HPDE6-E6E7 (cell line): ENCODE data around the gene ASAP2.

Experiments used
- DNase-seq: peaks from one replicate; pipeline ENCODE4 v3.0.0; 2011; ENCODE audit warnings: missing footprints; ENCODE audit errors: extremely low spot score

ASAP2 gene

DNA sequence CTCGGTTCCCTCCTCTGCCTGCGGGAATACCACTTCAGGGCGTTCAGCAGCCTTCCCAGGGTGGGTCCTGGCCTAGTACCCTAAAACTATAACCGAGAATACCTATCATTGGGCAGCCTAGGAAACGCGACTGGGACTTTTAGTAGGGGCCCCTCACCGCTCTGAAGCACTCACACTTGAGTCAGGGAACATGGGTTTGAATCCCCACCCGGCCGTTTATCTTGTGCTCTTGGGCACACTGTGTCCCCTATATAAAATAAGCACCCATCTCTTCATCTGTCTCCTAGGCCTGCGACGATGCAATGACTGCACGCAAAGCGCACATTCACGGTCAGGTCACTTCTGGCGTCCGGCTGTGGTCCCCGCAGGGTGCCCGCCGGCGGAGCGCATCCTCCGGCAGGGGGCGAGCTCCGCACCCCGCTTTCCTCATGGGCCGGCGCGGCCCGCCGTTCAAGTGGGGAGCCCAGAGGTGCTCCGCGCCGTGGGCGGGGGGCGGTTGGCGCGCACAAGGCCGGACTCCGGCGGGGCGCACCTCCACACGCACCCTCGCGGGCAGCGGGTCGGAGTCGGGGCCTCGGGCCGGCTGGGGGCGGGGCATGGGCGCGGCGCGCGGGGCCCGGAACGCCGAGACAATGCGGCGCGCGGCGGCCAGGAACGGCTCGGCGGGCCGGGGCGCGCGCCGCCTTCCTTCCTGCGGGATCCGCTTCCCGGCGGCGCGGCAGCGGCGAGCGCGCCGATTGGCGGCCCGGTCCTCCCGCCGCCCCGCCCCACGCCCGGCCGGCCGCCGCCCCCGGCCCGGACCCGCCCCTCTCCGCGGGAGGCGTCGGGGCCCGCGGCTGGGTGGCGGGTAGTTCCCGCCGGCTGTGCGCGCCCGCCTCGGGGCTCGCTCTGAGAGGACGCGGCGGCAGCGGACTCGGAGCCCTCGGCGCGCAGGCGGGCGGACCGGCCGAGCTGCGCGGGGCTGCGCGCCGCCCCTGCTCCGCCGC is at the start of gene ASAP2:
Gene ASAP2 (plus strand): TSS at position 850 of the 986 bp plus-strand sequence. CDS start 293 bp downstream, outside the sequence.
- peak; percentile 70 for DNase-seq

DNA sequence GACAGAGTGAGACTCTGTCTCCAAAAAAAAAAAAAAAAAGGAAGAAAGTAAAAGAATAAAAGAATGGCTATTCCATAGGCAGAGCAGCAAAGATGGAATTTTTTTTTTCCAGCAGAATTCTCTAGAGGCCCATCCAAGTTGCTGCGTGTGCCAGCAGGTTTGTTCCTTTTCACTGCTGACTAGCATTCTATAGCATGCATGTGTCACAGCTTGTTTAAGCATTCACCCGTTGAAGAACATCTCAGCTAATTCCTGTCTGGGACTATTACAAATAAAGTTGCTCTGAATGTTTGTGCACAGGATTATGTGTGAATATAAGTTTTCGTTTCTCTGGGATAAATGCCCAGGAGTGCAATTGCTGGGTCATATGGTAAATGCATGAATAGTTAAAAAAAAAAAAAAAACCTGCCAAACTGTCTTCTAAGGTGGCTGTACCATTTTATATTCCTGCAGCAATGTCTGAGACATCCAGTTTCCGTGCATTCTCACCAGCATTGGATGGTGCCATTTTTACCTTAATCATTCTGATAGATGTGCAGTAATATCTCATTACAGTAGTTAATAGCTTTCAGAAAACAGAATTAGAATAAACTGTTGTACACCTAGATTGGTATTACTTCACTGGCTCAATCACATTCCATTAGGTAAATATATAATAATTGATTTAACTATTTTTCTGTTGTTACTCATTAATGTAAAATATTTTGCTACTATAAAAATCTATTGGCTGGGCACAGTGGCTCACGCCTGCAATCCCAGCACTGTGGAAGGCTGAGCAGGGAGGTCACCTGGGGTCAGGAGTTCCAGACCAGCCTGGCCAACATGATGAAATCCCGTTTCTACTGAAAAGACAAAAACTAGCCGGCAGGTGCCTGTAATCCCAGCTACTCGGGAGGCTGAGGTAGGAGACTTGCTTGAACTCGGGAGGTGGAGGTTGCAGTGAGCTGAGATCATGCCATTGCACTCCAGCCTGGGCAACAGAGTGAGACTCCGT is 47.5 kb upstream of the ASAP2 start:
- DNase-seq: no peak

DNA sequence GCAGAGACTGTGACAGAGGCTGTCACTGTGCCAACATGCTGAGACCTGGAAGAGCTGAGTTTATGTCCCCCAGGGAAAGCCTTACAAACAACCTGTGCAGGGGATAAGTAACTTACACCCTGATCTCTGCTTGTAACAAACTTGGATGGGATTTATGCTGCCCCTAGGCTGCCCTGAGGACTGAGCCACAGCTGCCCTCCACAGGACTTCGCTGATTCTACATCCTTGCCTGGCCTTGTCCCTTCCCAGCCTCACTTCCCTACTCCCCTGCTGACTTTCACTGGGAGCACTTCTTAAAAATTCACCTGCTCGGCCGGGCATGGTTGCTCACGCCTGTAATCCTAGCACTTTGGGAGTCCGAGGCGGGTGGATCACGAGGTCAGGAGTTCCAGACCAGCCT is 45.9 kb upstream of the ASAP2 start:
- DNase-seq: no peak

GRCh38 chr2:9162841-9163240 is 43.8 kb upstream of the ASAP2 start:
- no peak for DNase-seq

GRCh38 chr2:9163306-9164111 is 43.1 kb upstream of the ASAP2 start:
- DNase-seq: no peak

GRCh38 chr2:9164112-9164608 is 42.5 kb upstream of the ASAP2 start:
- no peak for DNase-seq

DNA sequence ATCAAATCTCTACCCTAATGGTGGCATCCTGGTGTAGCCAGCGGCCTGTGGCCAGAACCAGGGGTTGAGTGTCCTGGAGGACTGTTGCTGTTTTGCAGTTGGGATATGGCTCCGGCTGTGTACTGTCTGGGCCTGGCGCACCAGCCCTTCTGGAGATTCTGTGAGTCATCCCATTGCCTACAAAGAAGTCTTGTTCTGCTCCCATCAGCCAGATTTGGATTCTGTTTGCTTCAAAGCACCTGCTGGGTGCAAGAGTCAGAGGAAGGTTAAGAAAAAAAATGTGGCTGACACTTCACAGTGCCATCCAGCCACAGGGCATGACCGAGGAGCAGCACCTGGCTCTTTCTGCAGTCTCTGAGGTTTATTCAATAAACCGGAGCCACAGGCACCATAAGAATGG is 41.0 kb upstream of the ASAP2 start:
- DNase-seq: no peak

DNA sequence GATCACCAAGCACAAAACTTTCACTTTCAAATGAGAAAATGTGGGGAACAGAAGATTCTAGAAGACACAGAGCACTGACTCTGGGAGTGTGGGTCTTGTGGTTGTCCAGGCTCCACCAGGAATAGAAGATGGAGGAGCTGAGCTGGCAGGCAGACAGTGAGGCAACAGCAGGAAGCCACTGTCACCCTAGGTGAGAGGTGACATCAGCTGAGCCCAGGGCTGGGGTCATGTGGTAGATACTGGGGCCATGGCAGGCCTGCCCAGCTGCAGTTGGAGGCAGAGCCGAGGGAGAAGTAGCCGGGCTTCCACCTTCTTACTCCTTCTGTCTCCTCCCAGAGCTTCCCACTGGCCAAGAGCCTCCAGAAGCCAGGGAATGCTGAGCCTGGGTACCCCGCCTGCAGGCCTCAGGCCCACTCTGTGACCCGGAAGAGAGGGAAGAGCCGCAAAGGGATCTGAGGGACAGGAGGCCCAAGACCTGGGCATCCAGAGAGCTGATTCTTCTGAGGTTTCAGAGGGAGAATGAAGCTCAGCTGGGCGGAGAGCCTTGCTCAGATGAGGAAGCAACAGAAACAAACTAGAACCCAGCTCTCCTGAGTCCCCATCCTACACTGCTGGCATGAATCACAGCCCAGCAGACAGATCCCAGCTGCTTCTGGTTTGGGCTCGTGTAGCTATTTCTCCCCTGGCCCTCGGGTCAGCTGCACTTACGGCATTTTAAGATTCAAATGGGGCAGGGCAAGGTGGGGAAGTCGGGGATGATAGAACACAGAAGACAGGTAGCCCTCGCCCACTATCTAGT is 39.8 kb upstream of the ASAP2 start:
- no peak for DNase-seq

GRCh38 chr2:9167718-9168657 is 38.6 kb upstream of the ASAP2 start:
- no peak for DNase-seq

- no peak for DNase-seq
Measured at GRCh38 chr2:9168821-9169221, 37.8 kb upstream of the ASAP2 start.

DNA sequence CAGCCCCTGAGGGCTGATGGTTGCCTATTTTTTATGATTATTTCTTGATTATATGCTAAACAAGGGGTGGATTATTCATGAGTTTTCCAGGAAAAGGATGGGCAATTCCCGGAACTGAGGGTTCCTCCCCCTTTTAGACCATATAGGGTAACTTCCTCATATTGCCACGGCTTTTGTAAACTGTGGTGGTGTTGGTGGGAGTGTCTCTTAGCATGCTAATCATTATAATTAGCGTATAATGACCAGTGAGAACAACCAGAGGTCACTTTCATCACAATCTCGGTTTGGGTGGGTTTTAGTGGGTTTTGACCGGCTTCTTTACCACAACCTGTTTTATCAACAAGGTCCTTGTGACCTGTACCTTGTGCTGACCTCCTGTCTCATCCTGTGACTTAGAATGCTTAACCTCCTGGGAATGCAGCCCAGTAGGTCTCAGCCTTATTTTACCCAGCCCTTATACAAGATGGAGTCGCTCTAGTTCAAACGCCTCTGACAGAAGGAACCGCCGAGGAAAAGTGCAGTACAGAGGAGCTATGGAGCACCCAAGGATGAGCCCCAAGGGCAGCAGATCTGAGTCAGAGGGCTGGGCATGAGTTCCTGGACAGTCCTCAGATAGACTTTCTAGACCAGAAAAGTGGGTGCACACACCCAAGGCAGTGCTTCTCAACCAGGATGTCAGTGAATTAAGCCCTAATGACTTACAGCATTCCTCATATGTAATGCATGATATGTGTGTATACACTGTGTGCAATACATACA is 37.1 kb upstream of the ASAP2 start:
- DNase-seq: no peak

- no peak for DNase-seq
Measured at GRCh38 chr2:9170458-9171130, 36.0 kb upstream of the ASAP2 start.

GRCh38 chr2:9174771-9175437 is 31.7 kb upstream of the ASAP2 start:
- DNase-seq: no peak

DNA sequence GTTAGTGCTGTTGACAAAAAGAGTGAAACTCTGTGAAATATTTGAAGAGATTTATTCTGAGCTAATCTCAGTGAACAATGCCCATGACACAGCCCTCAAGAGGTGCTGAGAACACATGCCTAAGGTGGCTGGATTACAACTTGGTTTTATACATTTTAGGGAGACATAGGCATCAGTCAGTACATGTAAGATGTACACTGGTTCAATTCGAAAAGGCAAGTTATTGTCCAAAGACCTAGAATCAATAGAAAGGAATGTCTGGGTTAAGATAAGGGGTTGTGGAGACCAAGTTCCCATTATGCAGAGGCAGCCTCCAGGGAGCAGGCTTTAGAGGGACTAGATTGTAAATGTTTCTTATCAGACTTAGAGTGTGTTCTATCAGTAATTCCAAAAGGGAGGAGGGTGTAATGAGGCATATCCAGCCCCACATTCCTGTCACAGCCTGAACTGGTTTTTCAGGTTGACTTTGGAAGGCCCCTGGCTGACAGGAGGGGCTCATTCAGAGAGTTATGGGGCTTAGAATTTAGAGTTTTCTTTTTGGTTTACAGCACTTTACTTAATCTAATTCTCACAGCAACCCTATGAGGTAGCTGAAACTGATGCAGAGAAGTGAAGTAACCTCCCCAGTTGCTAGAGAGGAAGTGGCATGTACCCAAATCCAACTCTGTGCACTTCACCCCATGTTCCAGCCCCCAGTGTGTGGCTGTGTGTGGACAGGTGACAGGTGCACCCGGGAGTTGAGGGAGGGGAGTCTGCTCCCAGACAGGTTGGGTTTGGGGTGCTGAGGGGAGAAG is 28.3 kb upstream of the ASAP2 start:
- DNase-seq: no peak

DNA sequence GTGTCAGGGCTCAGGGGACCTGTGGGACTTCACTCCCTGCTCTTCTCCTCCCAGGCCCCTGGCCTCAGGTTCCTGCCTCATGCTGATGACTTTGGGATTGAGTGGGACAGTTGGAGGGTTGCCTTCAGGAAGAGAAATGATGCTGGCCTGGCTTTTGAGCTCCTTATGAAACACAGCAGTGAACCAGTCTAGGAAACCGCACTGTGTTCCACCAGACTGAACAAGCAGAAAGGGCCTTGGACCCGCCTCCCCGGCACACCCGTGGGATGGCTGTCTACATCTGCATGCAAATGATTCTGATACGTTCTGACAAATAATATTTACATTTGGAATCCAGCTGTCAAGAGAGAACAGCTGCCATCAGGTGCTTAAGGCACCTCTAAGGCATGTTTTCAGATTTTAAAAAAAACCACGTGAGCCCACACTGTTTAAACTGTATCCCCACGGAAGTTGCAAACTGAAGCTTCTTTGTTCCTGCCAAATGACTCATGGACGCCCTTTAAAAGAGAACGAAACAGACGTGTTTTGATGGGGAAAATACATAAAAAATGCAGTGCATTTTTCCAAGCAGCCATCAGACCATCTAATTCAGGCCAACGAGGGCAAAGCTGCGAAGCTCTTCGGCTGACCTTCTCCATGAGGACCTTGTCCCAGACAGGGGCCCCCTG is 27.6 kb upstream of the ASAP2 start:
- DNase-seq: peak; percentile 69
